GM21360 (cell line): Measurements from ENCODE around the gene PKP3.
"Not testable (repeated sequence)": the region's sequence is repeated elsewhere in the genome, so short reads cannot be mapped to it uniquely, and the experiment has no call there.

ENCODE experiments used
- ATAC-seq: cut with Tn5 transposase; IDR thresholded peaks from one replicate; pipeline ENCODE4 v1.9.1; 2021; ENCODE audit warnings: mild to moderate bottlenecking, moderate library complexity; ENCODE audit not compliant: unreplicated experiment

PKP3 gene

DNA sequence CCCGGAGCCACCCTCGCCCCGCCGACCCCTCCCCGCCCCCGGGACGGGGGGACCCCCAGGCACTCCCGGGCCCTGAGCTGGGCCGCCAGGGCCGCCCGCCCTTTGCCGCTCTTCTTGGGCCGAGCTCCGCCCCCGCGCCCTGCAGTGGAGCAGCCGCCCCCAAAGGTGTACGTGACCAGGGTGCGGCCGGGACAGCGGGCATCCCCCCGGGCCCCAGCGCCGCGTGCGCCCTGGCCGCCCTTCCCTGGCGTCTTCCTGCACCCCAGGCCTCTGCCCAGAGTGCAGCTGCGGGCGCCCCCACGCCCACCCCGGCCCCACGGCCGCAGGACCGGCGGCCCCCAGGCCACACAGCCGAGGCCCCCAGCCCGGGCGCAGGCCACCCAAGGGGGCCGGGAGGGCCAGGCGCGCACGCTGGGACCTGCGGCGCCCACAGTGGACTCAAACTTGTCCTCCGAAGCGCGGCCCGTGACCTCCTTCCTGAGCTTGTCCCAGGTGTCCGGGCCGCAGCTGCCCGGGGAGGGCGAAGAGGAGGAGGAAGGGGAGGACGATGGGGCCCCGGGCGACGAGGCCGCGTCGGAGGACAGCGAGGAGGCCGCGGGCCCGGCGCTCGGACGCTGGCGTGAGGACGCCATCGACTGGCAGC is 17.4 kb upstream of the PKP3 start:
- no peak for ATAC-seq

DNA sequence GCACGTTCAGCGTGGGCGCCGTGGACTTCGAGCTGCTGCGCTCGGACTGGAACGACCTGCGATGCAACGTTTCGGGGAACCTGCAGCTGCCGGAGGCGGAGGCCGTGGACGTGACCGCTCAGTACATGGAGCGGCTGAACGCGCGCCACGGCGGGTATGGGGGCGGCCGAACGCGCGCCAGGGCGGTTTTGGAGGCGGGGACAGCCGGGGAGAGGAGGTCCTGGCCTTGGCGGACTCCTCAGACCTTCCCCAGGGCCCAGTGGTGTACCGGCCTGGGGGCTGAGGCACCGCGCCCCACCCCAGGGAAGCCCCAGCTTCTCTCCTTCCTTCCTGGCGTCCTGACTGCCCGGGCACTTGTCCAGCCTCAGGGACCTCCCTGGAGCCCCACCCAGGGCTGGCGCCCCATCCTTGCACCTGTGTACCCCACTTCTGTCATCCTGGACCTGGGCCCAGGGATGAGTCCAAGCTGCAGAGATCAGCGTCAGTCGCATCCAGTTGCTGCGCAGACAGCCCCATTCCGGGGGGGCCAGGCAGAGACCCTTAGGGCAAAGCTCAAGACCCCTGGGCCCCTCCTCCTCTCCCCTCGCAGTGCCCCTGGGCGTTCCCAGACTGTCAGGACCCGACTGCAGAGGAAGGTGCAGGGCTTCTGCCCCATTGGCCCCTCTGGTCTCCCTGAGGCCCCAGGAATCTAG is 16.7 kb upstream of the PKP3 start:
- no peak for ATAC-seq

GRCh38 chr11:377883-378500 is 16.0 kb upstream of the PKP3 start:
- ATAC-seq, result no peak

DNA sequence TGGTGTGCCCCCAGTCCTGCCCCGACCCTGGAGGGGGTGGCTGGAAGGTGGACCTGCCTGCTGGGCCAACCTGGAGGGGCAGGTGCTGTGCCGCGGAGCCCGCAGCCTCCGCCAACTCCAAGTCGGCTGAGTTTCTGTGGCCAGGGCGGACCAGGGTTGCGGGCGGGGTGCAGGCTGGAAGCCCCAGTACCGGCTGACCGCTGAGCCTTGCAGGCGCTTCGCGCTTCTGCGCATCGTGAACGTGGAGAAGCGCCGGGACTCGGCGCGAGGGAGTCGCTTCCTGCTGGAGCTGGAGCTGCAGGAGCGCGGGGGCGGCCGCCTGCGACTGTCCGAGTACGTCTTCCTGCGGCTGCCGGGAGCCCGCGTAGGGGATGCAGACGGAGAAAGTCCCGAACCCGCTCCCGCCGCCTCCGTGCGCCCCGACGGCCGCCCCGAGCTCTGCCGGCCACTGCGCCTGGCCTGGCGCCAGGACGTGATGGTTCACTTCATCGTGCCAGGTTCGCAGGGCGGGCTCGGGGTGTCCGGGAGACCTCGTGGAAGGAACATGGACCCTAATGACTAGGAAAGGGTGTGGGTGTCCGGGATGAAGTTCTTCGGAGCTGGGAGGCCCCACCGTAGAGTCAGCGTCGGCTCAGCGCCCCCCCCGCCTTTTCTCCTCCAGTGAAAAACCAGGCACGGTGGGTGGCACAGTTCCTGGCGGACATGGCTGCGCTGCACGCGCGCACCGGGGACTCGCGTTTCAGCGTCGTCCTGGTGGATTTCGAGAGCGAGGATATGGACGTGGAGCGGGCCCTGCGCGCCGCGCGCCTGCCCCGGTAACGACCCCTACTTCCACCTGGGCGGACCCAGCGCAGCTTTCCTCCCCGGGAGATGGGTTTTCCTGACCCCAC is 14.6 kb upstream of the PKP3 start:
- no peak for ATAC-seq

DNA sequence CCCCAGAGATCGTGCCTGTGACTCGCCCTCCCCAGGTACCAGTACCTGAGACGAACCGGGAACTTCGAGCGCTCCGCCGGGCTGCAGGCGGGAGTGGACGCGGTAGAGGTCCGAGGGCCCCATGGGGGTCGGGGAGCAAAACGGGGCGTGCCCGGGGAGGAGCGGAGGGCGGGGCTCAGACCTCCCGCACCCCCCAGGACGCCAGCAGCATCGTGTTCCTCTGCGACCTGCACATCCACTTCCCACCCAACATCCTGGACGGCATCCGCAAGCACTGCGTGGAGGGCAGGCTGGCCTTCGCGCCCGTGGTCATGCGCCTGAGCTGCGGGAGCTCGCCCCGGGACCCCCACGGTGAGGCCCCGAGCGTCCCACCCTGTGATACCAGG is 13.9 kb upstream of the PKP3 start:
- no peak for ATAC-seq

DNA sequence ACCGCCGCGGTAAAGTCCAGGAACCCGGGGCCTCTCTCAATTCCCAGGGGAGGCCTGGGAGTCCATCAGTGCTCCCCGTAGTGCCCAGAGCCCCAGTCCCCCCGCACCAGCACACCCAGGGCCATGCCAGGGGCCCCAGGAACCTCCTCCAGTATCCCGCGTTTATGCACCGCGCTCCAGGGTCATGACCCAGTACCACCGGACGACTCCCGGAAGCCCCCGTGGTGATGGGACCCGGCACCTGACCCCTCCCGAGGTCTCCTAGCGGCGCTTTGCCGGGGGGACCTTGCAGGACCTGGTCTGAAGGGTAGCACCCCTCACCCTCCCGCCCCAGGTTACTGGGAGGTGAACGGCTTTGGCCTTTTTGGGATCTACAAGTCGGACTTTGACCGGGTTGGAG is 13.5 kb upstream of the PKP3 start:
- no peak for ATAC-seq

DNA sequence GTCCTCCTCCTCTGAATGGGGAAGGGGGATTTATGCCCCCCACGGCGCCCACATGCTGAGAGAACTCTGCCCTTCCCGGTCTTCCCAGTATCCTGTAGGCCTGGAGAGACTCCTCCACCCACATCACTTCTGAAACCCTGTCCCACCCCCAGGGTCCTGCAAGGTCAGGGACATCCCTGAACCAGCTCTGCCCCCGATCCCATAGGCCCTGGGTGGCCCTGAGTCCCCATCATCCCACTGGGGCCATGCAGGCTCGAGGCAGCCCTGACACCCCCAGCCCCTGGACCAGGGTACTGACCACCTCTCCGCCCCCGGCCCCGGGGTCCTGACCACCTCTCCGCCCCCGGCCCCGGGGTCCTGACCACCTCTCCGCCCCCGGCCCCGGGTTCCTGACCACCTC is 13.0 kb upstream of the PKP3 start:
- no peak for ATAC-seq

GRCh38 chr11:381501-382072 is 12.4 kb upstream of the PKP3 start:
- no peak for ATAC-seq

- ATAC-seq, result no peak
Observed at GRCh38 chr11:382081-382629, 11.9 kb upstream of the PKP3 start.

GRCh38 chr11:383431-383830 is 10.6 kb upstream of the PKP3 start:
- no peak for ATAC-seq

GRCh38 chr11:384511-384910 is 9.5 kb upstream of the PKP3 start:
- no peak for ATAC-seq

- ATAC-seq, result no peak
Observed at GRCh38 chr11:385594-386351, 8.2 kb upstream of the PKP3 start.

DNA sequence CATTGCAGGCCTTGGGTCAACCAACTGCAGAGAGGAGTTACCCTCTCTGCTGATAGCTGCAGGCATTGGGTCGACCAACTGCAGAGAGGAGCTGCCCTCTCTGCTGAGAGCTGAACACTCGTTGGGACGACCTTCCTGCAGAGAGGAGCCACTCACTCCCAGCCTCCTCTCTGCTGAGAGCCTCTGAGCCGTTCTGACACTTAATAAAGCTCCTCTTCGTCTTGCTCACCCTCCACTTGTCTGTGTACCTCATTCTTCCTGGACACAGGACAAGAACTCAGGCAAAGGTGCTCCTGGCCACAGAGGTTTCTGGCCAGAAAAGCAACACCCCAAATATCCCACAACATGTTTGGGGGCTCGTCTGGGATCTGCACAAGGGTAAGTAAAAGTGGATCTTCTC is 7.5 kb upstream of the PKP3 start:
- no peak for ATAC-seq

DNA sequence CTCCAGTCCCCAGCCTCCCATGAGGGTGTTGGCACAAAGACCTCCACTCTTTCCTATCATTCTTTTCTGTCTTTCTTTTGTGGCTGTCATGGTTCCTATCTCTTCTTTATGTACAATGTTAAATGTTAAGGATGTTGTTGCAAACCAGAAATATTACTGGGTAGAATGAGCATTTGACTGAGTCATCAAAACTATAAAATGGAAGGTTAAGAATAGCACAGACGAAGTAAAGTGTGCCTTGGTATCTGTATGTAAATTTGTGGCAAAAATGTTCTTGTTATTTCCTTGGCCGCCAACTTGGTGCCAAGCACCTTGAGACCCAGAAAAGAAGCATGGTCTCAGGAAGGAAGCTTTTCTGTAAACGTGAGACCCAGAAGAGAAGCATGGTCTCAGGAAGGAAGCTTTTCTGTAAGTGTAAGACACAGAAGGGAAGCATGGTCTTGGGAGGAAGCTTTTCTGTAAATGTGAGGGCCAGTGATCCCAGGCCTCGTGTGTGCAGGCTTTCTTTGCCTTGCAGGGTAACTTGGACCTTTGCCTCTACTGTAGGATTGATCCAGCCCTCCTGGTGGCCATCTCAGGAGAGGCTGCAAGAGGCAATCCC is 6.7 kb upstream of the PKP3 start:
- ATAC-seq, result no peak

GRCh38 chr11:389369-389768 is 4.6 kb upstream of the PKP3 start:
- not testable (repeated sequence) for ATAC-seq

- ATAC-seq, result no peak
Observed at GRCh38 chr11:390175-390574, 3.8 kb upstream of the PKP3 start.

DNA sequence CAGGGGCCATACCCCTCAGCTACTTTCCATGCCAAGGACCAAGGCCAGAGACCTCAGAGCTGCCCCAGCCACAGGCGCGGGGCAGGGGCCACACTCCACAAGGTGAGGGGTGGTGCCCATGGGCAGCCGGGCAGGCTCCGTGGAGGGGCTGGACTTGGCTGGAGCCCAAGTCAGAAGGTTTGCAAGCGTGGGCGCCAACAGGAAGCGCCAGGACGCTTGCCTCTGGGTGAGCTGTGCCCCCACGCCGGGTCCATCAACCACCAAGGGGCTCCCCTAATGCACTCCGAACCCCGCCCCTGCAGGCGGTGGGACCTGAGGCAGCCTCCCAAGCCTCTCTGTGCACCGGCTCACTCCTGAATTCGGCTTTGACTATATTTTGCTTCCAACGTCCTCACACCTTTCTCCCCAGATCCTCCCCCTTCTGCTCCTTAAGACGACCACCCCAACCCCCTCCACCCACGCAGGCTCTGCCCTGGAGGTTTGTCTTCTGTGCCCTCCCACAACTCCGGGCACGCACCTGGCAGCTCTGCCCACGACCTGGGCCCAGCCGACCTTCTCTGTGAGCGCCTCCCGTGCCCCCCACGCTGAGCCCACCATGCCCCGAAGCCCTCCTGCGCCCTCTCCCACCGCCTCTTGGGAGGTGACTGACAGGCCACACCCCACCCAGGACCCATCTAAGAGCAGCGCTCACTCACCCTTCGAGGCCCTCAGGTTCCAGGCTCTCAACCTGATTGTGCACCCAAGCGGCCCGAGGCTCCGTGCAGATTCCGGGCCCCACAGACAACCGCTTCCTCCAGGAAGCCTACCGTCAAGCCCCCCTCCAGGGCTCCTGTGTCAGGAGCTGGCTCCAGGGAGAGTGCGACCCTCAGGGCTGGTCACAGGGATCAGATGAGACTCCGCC is 2.6 kb upstream of the PKP3 start:
- ATAC-seq, result no peak

GRCh38 chr11:392102-392777 is 1.8 kb upstream of the PKP3 start:
- ATAC-seq, result no peak
